Activated T-cell treated with anti-CD3 and anti-CD28 coated beads, Interleukin-2, amount 50 U/mL, for 48 hours (primary cell): Measurements from ENCODE around the gene CRY2.
A peak's percentile ranks its signal among the peaks of the same experiment; 100 is the strongest.

ENCODE experiments used
- DNase-seq, 2 experiments: peaks; one replicate each; pipeline ENCODE4 v3.0.0-alpha.2; 2020

CRY2 gene

DNA sequence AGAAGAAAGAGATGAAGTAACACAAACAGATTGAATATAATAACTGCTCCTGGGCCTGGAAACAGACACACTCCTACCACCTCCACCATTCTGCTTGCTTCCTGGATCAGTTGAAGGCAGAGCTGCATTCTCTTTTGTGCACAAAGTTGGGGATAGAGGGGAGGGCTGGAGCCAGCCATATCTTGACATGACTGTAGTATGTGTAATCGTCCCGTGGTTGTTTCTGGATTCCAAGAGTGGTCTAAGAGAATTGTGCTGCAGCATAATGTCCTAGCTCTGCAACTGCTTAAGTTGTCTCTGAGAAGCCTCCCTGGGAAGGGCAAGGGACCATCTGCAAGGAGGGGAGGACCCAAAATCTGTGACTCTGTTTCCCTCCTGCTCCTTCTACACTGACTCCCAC is 3.2 kb downstream of the CRY2 start:
- no peak for DNase-seq

DNA sequence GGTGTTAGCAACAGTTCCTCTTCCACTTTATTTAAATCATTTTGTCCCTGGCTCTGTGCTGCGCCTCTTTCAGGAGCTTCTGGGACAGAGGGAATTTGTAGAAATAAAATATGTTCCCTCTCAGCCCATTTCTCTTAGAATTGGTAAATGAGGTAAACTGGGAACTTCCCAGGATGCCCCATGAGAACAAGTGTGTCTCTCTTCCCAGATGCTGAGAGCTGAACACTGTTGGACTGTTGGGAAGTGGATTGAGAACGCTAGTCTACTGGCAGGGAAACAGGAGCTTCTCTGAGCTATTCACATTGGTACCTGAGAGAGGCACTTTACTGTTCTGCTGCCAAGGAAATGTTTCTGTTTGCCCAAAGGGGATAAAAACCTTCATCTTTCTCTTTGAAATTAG is 4.0 kb downstream of the CRY2 start:
- no peak for DNase-seq

DNA sequence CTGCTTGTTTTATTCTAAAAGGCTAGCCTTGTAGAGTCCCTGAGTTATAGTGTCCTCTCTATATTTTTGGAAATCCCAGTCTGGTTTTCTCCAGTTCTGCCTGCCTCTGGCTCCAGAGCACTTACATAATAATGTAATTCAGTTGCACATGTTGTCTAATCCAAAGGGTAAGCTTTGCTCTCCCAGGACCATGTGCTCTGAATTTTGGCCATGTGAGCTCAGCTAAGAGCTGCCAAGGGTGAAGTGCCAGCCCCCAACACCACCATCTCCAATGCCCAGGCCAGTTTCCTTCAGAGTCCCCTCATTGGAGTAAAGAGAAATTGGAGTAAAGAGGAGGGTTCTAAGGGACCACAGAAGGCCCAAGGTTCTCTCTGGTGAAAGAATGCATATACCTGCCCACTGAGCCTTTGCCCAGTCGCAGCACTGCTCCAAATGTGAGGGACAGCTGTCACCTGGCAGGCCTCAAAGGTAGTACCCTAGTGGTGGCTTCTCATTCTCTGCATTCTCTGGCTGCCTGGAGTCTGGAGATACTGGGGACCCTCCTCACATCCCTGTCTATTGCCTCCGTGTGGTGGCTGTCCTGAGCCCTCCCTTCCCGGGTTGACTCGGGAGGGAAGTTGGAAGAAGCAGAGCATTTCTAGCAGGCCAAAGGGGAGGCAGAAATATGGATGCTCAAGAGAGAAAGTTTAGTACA is 4.9 kb downstream of the CRY2 start:
- no peak for DNase-seq

DNA sequence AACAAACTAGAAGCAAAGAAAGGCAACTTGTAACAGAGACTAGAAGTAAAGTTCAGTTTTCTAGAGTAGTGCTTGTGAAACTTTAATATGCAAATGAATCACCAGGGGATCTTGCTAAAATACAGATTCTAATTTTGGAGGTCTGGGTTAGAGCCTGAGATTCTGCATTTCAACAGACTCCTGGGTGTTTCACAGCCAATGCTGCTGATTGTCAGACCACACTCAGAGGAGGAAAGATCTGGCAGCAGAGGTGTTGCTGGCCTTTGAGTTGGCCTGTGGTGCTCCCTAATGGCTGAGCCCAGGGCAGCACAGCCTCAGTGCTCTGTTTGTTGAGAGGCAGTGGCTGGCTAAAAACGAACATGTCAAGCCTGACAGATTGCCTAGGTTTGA is 5.4 kb downstream of the CRY2 start:
- DNase-seq = no peak

DNA sequence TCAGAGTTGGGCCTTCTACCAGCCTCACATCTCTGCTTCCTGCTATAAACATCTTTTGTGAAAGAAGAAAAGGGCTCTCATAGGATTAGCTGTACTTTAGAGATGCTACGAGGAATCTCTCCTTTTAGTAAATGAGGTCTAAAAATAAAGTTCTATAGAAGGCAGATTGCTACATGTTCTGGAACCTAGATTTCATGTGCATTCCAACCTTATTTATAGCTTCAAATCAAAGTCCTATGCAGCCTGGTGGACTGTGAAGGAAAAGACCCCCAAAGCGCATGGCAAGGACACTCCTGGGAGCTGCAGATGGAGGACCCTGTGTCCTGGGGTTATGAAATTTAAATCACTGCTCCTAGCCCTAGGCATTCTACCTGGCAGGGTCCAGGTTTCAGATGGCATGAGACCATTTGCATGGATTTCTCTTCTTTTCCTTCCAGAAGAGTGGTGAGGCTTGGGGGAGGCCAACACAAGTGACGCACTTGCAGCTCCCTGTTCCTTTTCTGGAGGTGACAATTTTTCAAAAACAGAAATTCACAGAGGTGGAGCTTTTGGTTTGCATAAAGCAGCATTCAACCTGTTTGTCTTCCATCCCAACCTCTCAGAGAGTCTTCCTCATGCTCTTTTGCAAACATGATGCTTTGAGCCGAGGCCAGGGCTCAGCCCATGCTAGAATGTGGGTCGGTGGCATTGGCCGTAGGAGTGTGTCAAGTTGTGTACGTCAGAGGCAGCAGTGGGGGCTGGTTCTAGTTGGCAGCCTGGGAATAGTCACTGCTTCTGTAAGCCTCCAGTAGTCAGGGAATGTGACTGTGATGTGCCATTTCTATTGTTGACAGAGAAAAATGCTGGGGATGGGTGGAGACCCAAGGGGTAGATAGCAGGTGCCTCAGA is 6.3 kb downstream of the CRY2 start:
- DNase-seq = no peak

DNA sequence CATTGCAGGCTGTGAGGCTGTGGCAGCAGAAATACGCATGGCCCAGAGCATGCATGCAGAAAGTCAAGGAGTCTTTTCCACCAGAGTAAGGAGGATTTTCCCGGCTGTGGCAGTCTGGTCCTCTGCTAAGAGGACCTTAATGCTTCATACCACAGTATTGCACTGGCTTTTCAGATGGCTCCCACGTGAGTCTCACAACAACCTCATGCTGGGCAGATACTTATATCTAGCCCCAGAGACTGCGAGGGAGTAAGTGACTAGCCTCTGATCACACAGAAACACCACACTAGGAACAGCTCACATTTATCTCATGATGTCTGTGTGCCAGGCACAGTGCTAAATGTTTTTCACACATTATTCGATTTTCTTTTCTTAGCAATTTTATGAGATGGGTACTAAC is 8.0 kb downstream of the CRY2 start:
- DNase-seq = no peak

DNA sequence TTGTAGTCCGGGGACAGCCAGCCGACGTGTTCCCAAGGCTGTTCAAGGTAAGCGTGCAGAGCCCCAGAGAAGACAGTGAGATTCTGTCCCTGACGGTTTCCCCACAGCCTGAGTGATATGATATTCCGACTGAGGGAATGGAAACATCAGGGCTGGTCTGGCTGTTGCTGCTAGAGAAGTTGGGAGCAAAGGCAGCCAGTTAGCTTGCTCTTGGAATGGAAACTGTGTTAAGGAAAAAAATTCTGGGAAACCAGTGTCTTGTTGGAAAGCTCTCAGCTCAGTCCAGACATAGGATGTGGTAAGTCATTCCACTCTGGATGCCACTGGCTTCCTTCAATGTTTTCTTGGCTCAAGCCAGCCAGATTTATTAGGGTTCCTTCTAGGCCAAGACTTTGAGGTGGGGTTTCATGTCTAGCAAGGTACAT is 8.8 kb downstream of the CRY2 start:
- no peak for DNase-seq

DNA sequence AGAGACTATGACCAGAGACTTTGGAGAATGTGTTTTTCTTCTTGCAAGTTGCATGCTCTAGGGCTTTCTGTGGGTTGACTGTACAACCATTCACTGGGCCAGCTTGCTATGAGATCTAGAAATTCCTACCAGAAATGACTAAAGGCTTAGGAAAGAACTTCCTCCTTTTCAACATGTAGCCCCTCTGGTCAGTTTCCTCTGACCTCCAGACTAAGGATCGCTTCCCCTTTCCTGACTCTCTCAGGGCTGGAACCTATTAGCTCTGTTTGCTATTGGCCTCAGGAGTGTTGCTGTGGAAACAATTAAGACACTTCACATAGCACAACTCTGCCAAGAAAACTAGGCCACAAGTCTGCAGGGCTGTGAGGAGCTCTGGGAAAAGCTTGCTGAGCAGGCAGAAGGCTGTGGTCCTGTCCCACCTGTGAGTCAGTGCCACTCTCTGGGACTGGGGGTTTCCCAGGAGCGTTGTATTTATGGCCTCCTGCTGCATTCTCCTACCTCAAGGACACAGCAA is 10.7 kb downstream of the CRY2 start:
- no peak for DNase-seq

DNA sequence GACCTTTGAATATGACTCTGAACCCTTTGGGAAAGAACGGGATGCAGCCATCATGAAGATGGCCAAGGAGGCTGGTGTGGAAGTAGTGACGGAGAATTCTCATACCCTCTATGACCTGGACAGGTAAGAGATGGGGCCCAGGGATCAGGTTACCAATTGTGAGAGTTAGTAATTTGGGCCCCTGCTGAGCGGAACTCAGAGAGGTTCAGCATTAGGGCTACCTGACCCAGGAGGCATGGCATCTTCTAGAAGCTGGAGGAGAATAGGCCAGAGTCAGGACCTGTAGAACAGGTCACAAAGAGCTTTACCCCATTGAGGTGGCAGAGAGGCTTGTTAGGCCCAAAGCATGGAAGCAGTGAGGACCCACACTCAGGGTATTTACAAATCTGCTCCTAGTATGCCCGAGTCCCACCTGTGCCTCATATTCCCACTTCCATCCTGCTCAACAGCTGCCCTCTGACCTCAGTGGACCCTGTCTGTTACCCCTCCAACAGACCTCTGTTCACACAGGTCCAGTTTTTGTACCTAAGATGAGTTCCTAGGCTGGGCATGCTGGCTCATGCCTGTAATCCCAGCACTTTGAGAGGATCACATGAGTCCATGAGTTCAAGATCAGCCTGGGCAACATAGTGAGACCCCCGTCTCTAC is 11.6 kb downstream of the CRY2 start:
- DNase-seq = no peak

DNA sequence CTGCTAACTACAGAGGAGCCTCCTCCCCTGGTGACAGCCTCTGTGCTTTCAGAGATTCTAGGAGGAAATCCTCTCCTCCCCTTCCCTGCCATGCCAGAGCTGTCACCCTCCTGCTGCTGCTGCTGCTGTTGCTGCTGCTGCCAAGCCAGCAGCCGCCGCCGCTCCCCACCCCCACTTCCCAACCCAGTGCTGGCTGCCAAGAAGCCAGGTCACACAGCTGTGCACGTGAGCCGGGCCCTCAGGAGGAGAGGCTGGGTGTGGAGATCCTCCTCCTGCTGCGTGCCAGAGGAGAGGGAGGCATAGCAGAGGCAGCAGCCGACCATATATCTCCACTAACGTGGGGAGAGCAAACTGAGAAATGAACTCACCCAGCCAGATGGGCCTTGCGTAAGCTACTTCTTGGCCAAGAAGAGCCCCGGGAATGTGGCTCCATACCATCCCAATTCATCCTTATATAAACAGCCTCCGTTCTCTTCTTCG is 12.4 kb downstream of the CRY2 start:
- DNase-seq = no peak

DNA sequence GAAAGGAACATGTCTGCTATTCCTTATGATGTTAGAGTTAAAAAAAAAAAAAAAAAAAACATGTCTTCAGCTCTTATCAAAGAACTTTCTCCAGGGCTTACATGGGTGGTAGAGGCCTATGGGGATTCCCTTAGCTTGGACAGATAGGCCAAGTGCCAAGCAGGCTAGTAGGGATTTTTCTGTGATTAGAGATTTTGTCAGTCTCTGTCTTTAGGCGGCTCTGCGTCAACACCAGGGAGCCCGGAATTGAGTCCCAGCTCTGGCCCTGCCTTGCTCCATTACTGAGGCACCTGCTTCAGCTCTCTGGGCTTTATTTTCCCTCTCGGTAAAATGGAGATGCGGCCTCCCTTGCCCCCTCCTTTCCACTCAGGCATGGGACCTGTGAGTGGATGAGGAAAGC is 13.1 kb downstream of the CRY2 start:
- no peak for DNase-seq

DNA sequence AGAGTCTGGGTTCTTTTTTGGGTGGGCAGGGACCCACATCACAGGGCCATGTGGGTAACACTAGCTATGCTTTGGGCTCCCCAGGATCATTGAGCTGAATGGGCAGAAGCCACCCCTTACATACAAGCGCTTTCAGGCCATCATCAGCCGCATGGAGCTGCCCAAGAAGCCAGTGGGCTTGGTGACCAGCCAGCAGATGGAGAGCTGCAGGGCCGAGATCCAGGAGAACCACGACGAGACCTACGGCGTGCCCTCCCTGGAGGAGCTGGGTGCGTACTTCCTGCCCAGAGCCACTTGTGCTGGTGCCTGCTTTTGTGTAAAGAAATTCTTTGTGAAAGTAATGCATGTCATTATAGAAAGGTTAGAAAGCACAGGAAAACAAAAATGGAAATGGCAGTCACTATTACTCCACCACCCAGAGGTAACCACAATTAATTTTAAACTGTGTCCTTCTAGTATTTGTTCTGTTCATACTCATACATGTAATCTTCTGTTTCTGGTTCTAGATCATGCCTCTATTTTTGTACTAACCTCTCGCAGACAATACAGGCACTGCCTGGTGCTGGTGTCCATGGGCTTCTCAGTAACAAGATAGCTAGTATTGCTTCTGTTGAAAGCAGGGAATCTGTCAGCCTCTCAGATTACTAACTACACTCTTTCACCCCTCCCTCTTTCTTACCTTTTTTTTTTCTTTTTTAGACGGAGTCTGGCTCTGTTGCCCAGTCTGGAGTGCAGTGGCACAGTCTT is 13.7 kb downstream of the CRY2 start:
- no peak for DNase-seq

DNA sequence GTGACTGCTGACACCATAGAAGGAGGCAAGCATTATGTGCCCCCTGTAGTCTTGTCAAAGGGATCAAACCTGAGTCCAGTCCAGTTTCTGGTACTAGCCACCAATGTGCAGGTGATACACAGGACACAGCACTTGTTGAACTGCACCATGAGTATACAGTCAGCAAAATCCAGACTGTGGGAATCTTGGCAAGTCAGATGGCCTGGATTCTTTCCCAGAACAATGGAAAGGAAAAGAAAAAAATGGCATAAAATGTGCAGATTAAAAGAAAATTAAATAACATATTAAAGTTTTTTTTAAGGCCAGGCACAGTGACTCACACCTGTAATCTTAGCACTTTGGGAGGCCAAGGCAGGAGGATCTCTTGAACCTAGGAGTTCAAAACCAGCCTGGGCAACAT is 16.8 kb downstream of the CRY2 start:
- DNase-seq = no peak

DNA sequence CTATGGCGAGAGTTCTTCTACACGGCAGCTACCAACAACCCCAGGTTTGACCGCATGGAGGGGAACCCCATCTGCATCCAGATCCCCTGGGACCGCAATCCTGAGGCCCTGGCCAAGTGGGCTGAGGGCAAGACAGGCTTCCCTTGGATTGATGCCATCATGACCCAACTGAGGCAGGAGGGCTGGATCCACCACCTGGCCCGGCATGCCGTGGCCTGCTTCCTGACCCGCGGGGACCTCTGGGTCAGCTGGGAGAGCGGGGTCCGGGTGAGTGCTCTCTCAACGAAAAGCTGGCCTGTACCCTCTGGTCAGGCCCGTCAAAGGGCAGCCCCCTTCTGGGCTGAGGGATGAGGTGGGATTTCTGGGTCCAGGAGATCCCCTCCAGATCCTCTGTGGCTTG is 22.3 kb downstream of the CRY2 start:
- DNase-seq = no peak

DNA sequence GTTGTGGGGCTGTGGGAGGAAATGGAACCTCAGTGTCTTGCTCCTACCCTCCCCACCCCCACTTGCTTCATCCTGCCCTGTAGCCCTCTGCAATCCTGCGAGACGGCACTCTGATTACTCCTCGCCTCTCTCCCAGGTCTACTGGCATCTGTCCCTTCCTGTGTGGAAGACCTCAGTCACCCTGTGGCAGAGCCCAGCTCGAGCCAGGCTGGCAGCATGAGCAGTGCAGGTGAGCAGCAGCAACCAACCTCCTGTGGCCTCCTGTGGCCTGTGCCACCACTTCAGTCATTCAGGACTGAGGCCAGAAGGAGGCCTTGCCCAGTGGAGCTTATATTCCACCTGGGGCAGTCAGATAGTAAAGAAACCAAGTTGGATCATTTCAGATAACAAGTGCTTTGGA is 23.4 kb downstream of the CRY2 start:
- DNase-seq = no peak

DNA sequence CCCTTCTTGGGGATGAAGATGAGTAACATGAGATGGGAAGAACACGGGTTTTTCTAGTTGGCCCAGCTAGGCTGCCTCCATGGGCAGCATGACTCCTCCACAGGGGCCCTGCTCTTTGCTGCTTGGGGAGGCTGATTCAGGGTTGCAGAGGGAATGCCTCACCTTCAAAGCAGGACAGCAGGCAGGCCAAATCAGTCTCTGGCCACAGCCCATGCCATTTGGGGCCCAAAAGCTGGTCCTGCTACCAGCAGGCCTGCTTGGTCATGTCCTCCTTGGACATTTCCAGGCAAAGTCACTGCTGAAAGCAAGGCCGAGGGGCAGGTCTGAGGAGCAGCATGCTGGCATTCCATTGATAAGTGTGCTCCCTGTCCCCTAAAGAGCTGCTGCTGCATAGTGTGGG is 24.4 kb downstream of the CRY2 start:
- DNase-seq = no peak

DNA sequence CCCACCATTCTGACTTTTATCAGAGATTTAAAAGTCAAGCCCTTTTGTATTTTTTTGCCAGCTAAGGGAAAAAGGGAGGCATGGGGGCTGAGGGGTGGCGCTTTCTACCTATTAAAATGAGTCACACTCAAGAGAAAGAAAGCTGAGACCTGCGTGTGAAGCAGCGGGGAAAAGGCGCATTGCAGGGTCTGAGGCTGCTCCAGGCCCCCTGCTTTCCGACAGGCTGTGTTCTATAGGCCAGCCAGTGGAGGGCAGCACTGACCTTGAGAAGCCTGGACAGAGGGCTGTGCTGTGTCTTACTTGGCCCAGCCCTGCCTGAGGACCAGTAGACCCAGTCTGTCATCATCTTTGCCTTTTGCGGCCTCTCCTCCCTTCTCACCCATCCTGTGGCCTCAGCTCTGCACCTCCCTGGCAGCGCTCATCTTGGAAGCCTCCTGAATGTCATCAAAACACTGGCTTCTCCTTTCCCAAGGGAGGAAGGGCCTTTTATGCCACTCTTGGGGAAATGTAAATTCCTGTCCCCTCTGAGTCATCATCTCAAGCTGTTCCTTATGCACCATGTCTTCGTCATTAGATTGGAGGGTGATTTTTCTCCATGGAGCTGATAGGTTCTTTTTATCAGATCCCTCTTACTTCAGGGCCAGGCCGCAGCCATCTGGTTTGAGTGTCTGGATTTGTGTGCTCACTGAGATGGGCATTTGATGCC is 25.5 kb downstream of the CRY2 start:
- peak; percentile 30 to 53 for DNase-seq

DNA sequence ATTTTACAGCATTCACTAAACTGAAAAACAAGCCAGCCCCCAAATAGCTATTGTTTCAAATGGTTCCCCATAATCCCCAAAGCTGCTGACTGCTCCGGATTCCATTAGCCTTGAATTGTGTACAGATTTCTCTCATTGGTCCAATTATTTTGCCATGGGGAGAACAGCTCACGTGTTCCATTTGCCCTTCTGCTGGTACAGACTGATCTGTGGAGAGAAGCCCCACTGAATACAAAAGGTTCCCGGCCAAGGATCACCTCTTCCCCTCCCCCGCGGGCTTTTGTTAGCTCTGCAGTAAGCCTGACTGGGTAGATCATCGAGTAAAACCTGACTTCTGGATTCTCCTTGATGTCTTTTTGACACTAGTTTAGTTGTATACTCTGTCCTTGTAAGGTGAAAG is 29.1 kb downstream of the CRY2 start:
- no peak for DNase-seq

DNA sequence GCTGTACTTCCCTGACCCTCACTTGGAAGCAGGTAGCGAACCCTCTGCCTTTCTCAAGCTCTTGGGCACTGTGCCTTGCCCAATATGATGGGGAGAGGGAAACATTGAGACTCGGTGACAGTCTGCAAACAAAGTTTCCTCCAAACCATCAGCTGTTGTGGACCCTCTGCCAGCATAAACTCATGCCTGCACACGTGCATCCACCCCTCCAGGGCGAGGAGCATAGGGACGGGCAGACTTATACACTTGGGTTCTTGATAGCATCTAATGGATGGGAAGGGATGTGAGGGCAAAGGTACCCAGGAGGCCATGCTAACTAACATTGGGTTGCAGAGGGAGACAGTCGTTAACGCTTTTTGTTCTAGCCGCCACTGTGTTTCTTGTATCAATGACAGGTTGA is 29.9 kb downstream of the CRY2 start:
- DNase-seq = no peak

DNA sequence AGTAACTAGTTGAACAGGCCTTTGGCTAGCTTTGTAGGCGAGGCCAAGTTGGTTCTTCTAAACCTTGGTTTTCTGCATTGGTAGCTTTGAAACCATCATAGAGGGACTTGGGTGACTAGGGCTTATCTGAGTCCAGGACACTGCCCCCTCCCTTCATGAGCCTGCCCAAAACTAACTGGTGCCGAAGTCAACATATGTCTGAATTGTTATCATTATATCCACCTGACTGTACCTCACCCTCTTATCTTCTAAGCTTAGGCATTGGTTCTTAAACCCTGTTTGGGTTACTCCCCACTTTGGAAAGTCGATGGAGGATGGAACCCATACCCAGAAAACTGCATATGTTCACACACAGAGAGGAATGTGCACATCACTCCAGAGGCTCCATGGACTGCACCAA is 30.6 kb downstream of the CRY2 start:
- DNase-seq = no peak

DNA sequence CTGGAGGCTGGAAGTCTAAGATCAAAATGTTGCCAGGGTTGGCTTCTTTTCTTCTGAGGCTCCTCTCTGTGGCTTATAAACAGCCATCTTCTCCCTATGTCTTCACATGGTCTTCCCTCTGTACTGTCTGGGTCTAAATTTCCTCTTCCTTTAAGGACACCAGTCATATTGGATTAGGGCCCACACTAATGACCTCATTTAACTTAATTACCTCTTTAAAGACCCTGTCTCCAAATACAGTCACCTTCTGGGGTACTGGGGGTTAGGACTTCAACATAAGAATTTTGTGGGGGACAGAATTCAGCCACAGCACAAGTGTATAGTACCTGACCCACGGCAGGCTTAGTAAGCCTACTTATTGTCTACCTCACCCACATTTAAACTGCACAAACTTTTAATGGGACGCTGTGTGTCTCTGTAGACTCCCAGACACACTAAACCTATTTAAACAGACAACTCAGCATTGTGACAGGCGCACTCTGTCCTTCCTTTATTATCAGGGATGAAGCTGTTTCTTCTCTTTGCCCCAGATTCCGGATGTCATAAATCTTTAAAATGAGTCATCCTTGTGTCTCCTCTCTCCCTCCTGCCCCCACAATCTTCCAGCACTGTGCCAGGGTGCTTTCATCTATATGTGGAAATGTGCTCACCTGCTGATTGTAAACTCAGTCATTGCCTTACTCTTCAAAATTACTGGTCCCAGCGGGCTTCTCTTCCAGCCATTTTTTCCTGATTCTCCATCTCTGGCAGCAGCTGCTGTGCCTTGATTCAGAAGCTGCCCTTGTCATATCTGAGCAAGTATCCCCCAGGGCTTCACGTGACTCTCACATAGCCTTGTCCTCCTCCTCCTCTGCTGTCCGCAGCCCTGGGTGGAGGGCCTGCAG is 32.8 kb downstream of the CRY2 start:
- no peak for DNase-seq
